ENCODE results near the gene DZANK1.
"Not testable (repeated sequence)": the region's sequence is repeated elsewhere in the genome, so short reads cannot be mapped to it uniquely, and the experiment has no call there.

Gene DZANK1

DNA sequence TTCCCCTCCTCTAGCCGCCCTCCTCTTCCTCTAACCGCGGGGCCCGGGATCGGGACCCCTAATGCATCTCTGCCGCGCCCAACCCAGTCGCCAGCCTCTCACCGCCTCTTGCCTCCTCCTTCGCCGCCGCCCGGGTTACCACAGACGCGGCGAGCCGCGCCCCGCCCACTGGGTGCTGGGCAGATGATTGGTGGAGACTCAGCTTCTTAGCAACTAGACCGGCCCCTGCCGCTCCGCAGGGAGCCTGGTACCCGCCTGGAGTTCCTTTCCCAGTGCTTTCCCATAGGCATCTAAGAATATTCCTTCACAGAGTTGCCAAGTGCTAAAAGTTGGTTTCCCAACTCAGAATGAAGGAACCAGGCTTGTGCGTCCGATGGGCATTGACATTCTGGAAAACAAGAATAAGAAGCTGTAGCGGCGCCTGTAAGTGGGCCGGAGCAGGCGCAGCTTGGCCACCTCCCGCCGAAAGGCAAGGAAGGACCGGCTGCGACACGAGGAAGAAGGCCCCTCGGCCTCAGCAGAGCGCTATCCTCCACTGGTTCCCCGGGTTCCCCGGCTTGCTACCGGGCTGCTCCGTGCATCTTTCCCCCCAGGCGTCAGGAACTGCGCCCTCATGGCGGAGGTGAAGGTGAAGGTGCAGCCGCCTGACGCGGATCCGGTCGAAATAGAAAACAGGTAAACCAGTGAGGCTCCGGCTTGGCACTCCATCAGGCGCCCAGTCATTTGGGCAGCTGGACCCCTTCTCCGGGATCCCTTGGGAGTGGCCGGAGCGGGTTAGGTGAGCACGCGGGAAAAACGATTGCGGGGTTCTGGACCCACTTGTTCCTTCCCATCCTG lies at the start of gene DZANK1, which contains the start of gene POLR3F:
TSS of gene DZANK1 (minus strand) at position 137 of the 837 bp plus-strand sequence. CDS start 1,672 bp downstream, outside the sequence.
TSS of gene POLR3F (plus strand) at position 497 of the 837 bp plus-strand sequence. CDS start at position 614, 117 bp downstream.
- peak; percentile 89 for DNase-seq (ENCODE audit: low read depth)

GRCh38 chr20:18515973-18516372 lies 49.1 kb upstream of the DZANK1 start:
- no peak for DNase-seq (ENCODE audit: low read depth)

DNA sequence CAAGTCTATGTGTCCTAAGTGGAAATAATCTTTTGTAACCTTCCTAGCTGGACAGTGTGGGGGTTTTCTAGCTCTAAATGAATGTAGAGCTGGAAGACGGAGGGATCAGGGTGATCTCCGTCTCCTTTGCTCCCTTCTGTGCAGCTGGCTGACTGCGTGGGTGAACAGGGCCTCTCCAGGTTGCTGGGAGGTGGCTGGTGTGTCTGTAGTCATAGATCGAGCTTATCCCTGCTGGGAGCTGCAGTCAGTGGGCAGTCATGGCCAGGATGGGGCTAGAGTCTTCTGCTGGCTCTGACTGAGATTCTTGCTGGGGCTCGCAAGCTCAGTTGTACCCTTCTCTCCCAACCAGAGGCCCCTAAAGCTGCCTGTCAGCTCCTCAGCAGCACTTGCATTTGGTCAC lies 47.3 kb upstream of the DZANK1 start:
- DNase-seq (ENCODE audit: low read depth): no peak

- no peak for DNase-seq (ENCODE audit: low read depth)
Measured at GRCh38 chr20:18513208-18513607, 46.4 kb upstream of the DZANK1 start.

GRCh38 chr20:18511571-18511970 lies 44.7 kb upstream of the DZANK1 start:
- no peak for DNase-seq (ENCODE audit: low read depth)

DNA sequence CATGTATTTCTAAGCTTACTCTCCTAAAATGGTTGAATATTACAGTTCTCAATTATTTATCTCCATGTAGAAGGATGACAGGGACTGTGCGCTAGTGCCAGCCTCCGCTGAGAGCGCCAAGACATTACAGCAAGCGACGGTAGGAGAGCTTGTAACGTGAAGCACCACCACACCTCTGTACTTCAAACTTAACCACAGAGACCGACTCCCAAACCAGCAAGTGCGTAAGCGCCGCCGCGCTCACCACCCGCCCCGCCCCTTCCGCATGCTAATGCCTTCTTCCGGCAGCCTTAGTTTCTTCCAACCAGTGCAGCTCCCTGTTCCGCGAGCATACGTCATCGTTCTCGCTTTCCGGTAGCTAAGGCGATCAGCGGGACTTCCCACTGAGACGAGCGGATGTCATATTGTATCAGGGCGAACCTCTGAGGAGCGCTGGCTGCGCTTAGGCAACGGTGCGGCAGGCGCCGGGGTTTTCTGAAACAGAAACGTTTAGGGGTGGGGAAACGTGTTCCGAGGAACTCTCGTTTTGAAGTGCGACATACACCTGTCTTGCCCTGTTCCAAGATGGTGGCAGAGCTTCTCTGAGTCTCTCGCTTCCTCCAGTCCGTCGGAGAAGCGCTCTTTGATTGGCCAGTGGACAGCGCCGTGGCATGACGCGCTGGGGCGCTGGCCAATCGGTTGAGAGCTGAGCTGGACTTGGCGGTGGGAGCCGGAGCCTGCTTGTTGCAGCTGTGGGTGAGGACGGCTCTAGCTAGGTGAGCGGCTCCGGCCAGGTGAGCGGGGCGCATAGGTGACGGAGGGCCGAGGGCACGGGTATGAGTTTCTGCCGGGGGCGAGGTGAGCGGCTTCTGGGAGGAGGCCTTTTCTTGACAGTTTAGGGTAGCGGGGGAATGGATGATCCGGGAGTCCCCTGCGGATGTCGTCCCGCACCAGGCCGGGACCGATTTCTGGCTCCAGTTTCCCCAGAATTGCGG lies 40.7 kb upstream of the DZANK1 start, which contains the start of gene SEC23B:
TSS of gene SEC23B (plus strand) at position 723 of the 974 bp plus-strand sequence. CDS start 2,896 bp downstream, outside the sequence.
- DNase-seq (ENCODE audit: low read depth): peak; percentile 96

GRCh38 chr20:18506744-18507143 lies 39.9 kb upstream of the DZANK1 start:
- DNase-seq (ENCODE audit: low read depth): no peak

DNA sequence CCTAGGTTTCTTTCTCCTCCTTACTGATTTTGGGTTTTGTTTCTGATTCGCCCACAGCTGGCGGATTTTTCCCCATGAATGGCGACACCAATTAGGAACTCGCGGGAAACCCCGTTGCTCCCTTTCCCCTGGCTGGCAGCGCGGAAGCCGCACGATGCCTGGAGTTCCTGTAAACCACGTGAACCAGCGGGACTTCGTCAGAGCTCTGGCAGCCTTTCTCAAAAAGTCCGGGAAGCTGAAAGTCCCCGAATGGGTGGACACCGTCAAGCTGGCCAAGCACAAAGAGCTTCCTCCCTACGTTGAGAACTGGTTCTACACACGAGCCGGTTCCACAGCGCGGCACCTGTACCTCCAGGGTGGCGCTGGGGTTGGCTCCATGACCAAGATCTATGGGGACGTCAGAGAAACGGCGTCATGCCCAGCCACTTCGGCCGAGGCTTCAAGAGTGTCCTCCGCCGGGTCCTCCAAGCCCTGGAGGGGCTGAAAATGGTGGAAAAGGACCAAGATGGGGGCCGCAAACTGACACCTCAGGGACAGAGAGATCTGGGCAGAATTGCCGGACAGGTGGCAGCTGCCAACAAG lies 37.7 kb upstream of the DZANK1 start:
- DNase-seq (ENCODE audit: low read depth): no peak

DNA sequence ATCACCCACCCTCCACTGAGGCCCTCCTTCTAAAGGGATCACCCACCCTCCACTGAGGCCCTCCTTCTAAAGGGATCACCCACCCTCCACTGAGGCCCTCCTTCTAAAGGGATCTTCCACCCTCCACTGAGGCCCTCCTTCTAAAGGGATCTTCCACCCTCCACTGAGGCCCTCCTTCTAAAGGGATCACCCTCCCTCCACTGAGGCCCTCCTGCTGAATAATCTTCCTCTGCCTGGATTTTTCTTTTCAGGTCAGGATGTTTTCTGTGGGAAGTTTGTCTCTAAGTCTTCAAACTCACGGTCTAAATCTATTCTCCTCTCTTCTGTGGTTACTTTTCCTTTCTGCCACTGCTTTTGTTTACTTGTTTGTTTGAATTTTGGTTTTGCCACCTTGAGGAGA lies 34.8 kb upstream of the DZANK1 start:
- DNase-seq (ENCODE audit: low read depth): not testable (repeated sequence)

- DNase-seq (ENCODE audit: low read depth): no peak
Measured at GRCh38 chr20:18497603-18498002, 30.8 kb upstream of the DZANK1 start.

DNA sequence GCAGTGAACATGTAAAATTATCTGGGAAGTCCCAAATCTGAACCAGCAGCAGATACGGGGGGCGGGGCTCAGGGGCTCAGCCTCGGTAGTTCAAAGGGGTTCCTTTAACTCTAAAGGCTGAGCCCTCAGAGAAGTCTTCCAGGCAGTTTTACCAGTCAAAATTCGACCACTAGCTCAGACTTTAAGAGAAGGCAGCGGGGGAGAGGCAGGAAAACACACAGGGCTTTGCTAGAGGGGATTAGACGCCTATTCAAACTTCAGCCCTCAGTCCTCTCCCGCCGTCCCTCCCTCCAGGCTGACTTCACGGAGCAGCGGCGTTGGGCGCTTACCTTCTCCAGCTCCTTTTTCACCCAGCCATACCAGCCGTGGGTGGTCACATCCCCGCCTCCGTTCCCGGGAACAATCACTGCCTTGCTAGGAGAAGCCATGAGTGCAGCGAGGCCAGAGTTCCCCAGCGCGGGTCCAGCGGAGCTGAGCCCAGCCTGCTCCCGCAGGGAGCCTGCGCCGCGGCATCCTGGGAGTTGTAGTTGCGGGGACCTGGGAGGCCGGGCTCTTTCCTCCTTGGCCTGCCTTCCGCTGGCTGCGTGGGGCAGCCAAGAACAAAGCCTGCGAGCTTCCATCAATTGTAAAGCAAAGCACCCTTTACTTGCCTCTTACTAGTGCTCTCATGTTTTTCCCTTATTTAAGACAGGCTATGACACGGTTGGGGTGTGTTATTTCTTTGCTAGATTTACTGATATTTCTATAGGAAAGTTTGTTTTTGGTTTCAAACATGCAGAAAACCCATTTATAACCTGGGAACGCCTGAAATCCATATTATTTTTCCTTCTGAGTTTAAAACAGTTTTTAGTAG lies 30.1 kb upstream of the DZANK1 start, which contains the start of gene RBBP9:
TSS of gene RBBP9 (minus strand) at position 486 of the 853 bp plus-strand sequence. CDS start at position 428, 58 bp downstream.
- peak; percentile 73 for DNase-seq (ENCODE audit: low read depth)

- no peak for DNase-seq (ENCODE audit: low read depth)
Measured at GRCh38 chr20:18496042-18496441, 29.2 kb upstream of the DZANK1 start.

DNA sequence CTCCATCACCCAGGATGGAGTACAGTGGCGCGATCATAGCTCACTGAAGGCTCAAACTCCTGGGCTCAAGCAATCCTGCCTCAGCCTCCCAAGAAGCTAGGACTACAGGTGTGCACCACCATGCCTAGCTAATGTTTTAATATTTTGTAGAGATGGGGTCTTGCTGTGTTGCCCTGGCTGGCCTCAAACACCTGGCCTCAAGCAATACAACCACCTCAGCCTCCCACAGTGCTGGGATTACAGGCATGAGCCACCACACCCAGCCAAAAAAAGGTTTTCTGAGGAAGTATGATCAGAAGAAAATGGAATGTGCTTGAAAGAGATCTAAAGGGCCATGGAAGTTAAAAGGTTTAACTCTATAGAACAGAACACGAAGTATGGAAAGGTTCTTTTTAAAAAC lies 21.5 kb upstream of the DZANK1 start:
- no peak for DNase-seq (ENCODE audit: low read depth)

DNA sequence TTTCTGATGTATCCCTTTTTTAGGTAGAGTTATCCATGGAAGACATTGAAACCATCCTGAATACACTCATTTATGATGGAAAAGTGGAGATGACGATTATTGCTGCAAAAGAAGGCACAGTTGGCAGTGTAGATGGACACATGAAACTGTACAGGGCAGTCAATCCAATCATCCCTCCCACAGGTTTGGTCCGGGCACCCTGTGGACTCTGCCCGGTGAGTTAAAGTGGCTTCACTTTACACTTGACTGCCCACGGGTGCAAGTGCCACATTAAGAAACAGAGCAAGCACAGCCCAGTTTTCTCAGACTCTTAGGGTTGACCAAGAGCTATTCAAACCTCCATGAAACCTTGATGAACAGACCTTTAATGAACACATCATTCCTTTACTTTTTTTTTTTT lies 14.8 kb upstream of the DZANK1 start:
- no peak for DNase-seq (ENCODE audit: low read depth)

- DNase-seq (ENCODE audit: low read depth): no peak
Measured at GRCh38 chr20:18477821-18478220, 11.0 kb upstream of the DZANK1 start.

DNA sequence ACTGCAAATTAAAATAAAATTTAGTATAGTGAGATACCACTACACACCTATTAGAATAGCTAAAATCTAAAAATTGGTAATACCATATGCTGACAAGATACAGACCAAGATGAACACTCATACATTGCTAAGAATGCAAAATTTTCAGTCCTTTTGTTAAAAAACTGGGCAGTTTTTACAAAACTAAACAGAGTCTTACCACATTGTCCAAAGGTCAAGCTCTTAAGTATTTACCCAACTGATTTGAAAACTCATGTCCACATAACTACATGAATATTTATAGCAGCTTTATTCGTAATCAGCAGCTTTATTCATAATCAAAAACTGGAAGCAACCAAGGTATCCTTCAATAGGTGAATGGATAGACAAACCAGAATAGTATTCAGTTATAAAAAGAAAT lies 10.4 kb upstream of the DZANK1 start:
- DNase-seq (ENCODE audit: low read depth): no peak

GRCh38 chr20:18466574-18466893 lies 296 bp downstream of the DZANK1 start:
- no peak for DNase-seq (ENCODE audit: low read depth)

DNA sequence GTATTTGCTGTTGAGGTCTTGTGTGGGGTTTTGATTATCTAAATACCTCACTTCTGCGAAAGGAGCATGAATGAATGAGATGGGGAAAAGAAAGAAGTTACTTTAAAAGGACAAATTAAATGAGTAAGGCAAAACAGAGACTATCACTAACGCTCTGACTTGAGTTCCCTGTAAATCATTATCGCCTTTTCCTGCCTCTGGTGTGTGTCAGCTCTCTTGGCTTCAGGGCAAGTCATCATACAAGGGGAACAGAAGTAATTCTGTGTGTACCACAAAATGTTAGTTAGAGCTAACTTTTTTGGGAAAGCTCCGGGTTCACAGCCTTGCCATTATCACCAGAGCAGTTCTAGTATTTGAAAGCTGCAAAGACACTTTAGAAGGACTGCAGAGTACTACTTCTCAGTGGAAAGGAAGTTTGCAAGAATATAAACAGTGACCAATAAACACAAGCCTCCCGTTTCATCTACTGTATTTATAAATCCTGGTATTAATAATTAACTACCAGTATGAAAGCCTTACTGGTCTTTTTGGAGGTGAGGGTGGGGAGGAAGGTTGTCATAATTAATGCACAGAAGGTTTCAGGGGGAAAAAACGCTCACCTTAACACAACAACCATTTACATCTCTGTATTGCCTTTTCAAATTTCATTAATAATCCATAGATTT lies 1.2 kb downstream of the DZANK1 start:
- no peak for DNase-seq (ENCODE audit: low read depth)

DNA sequence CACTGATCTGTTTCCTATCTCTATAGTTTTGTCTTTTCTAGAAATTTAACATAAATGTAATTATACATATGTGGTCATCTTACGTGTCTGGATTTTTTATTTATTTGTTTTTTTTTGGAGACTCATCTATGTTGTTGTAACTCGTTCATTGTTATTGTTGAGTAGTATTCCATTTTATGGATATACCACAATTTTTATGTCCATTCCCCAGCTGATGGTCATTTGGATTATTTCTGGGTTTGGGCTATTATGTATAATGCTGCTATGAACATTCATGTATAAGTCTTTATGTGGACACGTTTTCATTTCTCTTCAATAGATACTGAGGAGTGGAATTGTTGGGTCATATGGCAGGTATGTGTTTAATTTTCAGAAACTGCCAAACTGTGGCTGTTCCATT lies 10.2 kb downstream of the DZANK1 start:
- DNase-seq (ENCODE audit: low read depth): no peak

DNA sequence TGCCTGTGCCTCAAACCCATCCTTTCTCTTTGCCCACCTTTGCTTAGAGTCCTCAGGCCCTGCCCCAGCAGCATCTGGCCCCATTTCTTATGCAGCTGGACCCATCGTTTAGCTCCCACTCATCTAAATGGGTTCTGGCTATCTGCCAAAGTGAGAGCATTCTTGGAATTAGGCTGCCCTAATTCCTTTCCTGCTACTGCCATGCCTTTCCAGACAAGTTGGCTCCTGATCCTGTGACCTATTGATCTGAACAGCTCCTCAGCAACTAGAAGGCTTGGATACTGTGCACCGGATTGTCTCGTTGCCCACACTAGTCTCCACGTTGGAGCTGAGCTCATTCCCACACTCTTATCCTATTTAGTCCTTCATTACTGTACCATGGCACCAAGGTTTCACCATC lies 22.9 kb downstream of the DZANK1 start:
- no peak for DNase-seq (ENCODE audit: low read depth)

DNA sequence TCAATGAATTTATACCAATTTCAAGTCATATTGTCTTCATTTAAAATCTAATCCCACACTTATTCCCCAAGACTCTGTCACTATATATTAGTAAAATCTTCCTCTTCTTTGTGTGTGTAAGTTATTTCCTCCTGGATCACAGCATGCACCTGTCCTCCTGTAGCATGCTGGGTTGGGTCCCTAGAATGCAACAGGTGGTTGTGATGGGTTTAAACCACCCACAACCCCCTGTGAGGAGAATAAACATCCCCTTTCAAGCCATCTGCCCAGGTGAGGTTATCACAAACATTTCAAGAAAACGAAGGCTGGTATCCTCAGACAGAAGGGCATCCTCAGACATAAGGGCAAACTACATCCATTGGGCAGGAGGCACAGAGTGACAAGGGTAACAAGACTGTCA lies 26.4 kb downstream of the DZANK1 start:
- no peak for DNase-seq (ENCODE audit: low read depth)

All from activated T-cell treated with anti-CD3 and anti-CD28 coated beads for 24 hours (primary cell).